ENCODE results near the gene AGR2.
"Not testable (repeated sequence)": the region's sequence is repeated elsewhere in the genome, so short reads cannot be mapped to it uniquely, and the experiment has no call there.

Gene AGR2

DNA sequence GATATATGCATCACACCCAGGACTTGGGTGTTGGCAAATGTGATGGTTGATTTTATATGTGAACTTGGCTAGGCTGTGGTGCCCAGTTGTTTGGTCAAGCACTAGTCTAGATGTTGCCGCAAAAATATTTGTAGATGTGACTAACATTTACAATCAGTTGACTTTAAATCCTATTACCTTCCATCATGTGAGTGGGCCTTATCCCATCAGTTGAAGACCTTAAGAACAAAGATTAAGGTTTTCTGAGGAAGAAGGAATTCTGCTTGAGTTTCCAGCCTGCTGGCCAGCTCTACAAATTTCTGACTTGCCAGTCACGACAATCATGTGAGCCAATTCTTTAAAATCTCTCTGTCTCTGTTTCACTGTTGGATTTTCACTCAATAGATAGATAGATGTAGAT lies 30.9 kb downstream of the AGR2 start:
- DNase-seq (ENCODE audit: low spot score) = no peak

DNA sequence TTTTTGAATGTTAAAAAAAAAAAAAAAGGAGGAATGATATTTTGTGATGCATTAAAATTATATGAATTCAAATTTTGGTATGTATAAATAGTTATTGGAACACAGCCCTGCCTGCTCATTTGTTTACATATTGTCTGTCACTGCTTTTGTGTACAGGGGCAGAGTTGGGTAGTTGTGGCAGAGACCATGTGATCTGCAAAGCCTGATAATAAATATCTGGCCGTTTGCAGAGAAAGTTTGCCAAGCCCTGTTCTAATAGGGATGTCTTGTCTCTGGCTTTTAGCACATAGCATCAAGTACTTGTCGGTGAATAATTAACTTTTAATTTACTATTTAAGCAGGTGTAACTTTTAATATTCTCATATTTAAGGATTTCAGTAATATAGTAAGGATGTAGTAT lies 31.5 kb downstream of the AGR2 start:
- no peak for DNase-seq (ENCODE audit: low spot score)

- DNase-seq (ENCODE audit: low spot score) = no peak
These were observed 34.0 kb downstream of the AGR2 start for GRCh38 chr7:16770657-16771329.

GRCh38 chr7:16769994-16770393 lies 34.8 kb downstream of the AGR2 start:
- not testable (repeated sequence) for DNase-seq (ENCODE audit: low spot score)

GRCh38 chr7:16765436-16765859 lies 39.4 kb downstream of the AGR2 start:
- DNase-seq (ENCODE audit: low spot score) = no peak

- DNase-seq (ENCODE audit: low spot score) = no peak
These were observed 39.9 kb downstream of the AGR2 start for GRCh38 chr7:16764942-16765341.

DNA sequence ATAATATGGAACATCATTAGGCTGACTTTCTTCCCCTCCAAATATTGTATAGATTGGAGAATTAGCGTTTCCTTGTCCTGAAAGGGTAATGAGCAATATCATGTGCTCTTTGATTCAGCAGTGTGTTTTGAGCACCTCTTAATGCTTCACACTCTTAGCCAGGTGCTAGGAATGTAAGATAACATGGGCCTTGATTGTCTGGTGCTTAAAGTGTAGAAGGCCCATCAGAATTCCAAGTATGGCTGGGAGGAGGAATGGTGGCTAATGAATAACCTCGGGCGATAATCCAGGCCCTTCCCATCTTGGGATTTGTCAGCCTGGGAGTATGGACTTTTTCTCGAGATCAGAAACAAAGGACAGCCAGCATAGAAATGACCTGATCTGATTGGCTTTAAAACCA lies 42.6 kb downstream of the AGR2 start:
- DNase-seq (ENCODE audit: low spot score) = no peak

GRCh38 chr7:16759840-16760239 lies 45.0 kb downstream of the AGR2 start:
- no peak for DNase-seq (ENCODE audit: low spot score)

- no peak for DNase-seq (ENCODE audit: low spot score)
These were observed 45.9 kb downstream of the AGR2 start for GRCh38 chr7:16758631-16759611.

GRCh38 chr7:16758036-16758435 lies 46.8 kb downstream of the AGR2 start:
- no peak for DNase-seq (ENCODE audit: low spot score)

GRCh38 chr7:16755397-16755796 lies 49.4 kb downstream of the AGR2 start:
- no peak for DNase-seq (ENCODE audit: low spot score)

DNA sequence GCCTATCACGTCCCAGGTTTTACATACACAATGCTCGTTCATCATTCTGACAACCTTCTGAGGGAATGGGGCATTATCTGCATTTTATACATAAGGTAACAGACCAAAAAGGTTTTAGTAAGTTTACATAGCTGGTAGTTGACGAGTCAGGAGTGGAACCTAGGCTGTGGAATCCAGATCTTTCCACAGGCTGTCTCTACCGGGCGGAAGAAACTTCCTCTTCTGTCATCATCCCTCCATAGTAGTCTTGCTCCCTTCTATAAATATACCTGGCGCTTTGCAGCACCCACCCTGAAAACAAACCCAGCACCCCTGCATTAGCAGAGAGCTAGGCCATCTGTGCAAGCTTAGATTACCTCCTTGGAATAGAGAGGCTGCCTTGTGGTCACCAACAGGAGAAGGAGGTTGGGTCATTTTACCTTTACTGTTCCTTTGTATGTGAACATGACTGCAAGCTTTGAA lies 49.9 kb downstream of the AGR2 start:
- no peak for DNase-seq (ENCODE audit: low spot score)

GRCh38 chr7:16753932-16754855 lies 50.6 kb downstream of the AGR2 start:
- DNase-seq (ENCODE audit: low spot score) = no peak

GRCh38 chr7:16753102-16753931 lies 51.5 kb downstream of the AGR2 start, which contains the start of gene TSPAN13:
TSS of gene TSPAN13 (plus strand) at chr7:16753755. CDS start at chr7:16753968, 213 bp downstream.
- peak; percentile 60 for DNase-seq (ENCODE audit: low spot score)

DNA sequence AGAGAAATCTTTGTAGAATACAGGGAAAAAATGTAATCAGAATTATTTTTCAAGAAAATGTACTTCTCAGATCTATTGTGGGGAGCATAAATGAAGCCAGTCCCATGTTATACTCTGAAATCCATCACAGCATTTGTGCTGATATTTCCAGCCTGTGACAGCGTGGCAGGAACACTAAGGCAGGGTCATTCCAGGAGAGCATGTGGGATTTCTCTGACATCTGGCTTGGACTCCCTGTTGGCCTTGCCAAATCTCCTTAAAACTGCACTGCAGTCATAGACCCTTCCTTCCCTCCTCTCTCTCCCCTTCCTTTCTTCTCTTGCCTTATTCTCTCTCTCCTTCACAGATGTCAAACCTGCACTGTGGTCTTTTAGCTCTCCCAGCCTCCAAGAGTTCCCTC lies 57.7 kb downstream of the AGR2 start:
- DNase-seq (ENCODE audit: low spot score) = no peak

DNA sequence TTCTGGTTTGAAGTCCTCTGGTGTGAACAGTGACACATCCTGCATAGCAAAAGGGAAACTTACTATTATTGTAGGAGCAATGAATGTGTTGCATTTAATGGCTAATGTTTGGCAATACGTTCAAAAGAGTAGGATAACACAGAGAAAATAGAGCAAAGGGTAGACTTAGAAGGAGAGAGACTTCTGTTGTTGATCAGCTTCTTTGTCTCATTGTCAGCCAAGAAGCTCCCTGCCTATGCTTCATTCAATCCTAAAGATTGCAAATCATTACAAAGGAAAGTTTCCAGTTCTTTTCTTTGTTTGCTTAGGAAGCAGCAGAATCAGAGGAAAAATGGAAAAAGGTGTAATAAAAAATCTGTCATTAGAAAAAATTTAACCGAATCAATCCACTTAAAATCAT lies 59.2 kb downstream of the AGR2 start:
- no peak for DNase-seq (ENCODE audit: low spot score)

GRCh38 chr7:16744518-16745250 lies 60.1 kb downstream of the AGR2 start:
- no peak for DNase-seq (ENCODE audit: low spot score)

DNA sequence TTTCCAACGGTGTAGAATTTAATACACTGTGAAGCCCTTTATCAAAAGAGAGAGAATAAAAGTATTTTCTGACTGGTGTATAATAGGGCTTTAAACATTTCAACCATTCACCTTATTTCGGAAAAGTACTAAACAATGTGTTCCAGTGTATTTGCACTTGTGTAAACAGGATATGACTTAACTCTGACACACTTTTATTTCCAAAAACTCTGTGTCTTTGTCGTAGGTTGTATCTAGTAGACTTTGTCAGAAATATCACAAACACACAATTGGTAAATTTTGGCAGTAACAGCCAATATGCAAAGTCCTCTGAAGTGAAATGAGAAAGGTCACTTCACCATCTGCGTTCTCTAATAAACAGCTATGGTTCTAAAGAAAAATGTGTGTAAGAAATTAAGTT lies 61.6 kb downstream of the AGR2 start:
- DNase-seq (ENCODE audit: low spot score) = no peak

DNA sequence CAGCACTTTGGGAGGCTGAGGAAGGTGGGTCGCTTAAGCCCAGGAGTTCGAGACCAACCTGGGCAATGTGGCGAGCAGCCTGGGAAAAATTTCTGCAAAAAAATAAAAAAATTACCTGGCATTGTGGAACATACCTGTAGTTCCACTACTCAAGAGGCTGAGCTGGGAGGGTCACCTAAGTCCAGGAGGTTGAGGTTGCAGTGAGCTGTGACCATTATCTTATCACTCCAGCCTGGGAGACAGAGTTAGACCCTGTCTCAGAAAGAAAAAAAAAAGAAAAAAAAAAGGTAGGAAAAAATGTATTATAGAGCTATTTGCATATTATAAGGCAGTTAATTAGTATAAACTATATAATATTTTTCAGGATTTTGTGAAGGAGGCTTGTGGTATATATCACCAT lies 62.3 kb downstream of the AGR2 start:
- no peak for DNase-seq (ENCODE audit: low spot score)

All from NAMALWA (cell line).